ENCODE measurements around the gene DRG1.

- no peak for TF ChIP-seq HDAC2 (IDR thresholded peaks at IDR 0.05)
- no peak for TF ChIP-seq CTCF (IDR thresholded peaks at IDR 0.05)
- TF ChIP-seq POLR2A (IDR thresholded peaks at IDR 0.05; ENCODE audit: low read length): no peak
- TF ChIP-seq HMGXB4 (CRISPR knock-in tag; IDR thresholded peaks at IDR 0.05; ENCODE audit: borderline replicate concordance): no peak
- TF ChIP-seq MYC (IDR thresholded peaks at IDR 0.05; ENCODE audit: borderline replicate concordance, low read length): no peak
- no peak for TF ChIP-seq PBX3 (IDR thresholded peaks at IDR 0.05)
- TF ChIP-seq CHD2 (IDR thresholded peaks at IDR 0.05; ENCODE audit: low read length, partially characterized antibody): no peak
Observed at GRCh38 chr22:31446767-31447166, 47.4 kb downstream of the DRG1 start.

All from A549 (cell line).